Hepatocyte (in vitro differentiated cells): ENCODE results near the gene KCNJ9. TPM values are rescaled to one million over a fixed set of nuclear protein-coding genes. Genes with fewer than 3 reads are reported as not detected.

Experiments
- DNase-seq: peaks from one replicate; pipeline ENCODE4 v3.0.0-alpha.2; 2016; ENCODE audit warnings: low spot score
- H2AFZ ChIP-seq: fragments of 200-600 bp; sonication (generic); 2 replicates; pipeline ENCODE4 v1.6.0; 2016; ENCODE audit warnings: antibody characterized with exemption, mild to moderate bottlenecking
- H3K27ac ChIP-seq: fragments of 200-600 bp; sonication (generic); 2 replicates; pipeline ENCODE4 v1.5.1; 2016; ENCODE audit warnings: mild to moderate bottlenecking
- H3K27me3 ChIP-seq: fragments of 200-600 bp; sonication (generic); 2 replicates; pipeline ENCODE4 v1.6.1; 2016
- H3K36me3 ChIP-seq: fragments of 200-600 bp; sonication (generic); replicated peaks from 2 replicates; pipeline ENCODE4 v1.5.1; 2016; ENCODE audit warnings: low read depth; ENCODE audit not compliant: insufficient read depth
- H3K4me1 ChIP-seq: fragments of 200-600 bp; sonication (generic); 2 replicates; pipeline ENCODE4 v1.5.1; 2016; ENCODE audit warnings: mild to moderate bottlenecking, moderate library complexity; ENCODE audit not compliant: insufficient read depth
- H3K4me2 ChIP-seq: fragments of 200-600 bp; sonication (generic); 2 replicates; pipeline ENCODE4 v1.6.0; 2016
- H3K4me3 ChIP-seq: fragments of 200-600 bp; sonication (generic); 2 replicates; pipeline ENCODE4 v1.5.1; 2016; ENCODE audit warnings: mild to moderate bottlenecking
- H3K79me2 ChIP-seq: fragments of 200-600 bp; sonication (generic); 2 replicates; pipeline ENCODE4 v1.6.0; 2017; ENCODE audit warnings: mild to moderate bottlenecking
- H3K9me2 ChIP-seq: fragments of 200-600 bp; sonication (generic); replicated peaks from 2 replicates; pipeline ENCODE4 v1.6.0; 2017; ENCODE audit warnings: mild to moderate bottlenecking; ENCODE audit not compliant: insufficient read depth
- H3K9me3 ChIP-seq: fragments of 200-600 bp; sonication (generic); 2 replicates; pipeline ENCODE4 v1.5.1; 2016; ENCODE audit warnings: low read depth, mild to moderate bottlenecking
- H4K20me1 ChIP-seq: fragments of 200-600 bp; sonication (generic); 2 replicates; pipeline ENCODE4 v1.6.0; 2016; ENCODE audit warnings: mild to moderate bottlenecking; ENCODE audit not compliant: insufficient read depth, poor library complexity, severe bottlenecking
- EZH2 ChIP-seq: fragments of 200-600 bp; sonication (generic); IDR thresholded peaks from 2 replicates; pipeline ENCODE4 v1.6.1; 2016; ENCODE audit warnings: antibody characterized with exemption, mild to moderate bottlenecking, borderline replicate concordance
- EZH2phosphoT487 ChIP-seq: fragments of 200-600 bp; sonication (generic); IDR thresholded peaks from one replicate; pipeline ENCODE4 v1.6.1; 2018; ENCODE audit warnings: antibody characterized with exemption, mild to moderate bottlenecking, low read depth, moderate library complexity; ENCODE audit not compliant: unreplicated experiment, severe bottlenecking
- WGBS: methylation state at CpG from one replicate; pipeline ENCODE4 v1.1.6; 2016; ENCODE audit warnings: low lambda C conversion rate; ENCODE audit errors: missing lambda C conversion rate; 5-methylcytosine and 5-hydroxymethylcytosine counted together
- polyA plus RNA-seq: library from polyadenylated mRNA; unstranded; fragments of >200 nt; fragmentation: Nextera tagmentation; extraction: Ambion mirVana; gene quantifications from 2 replicates; pipeline ENCODE4 v1.2.1, GENCODE V29; 2016
- total RNA-seq: library from RNA; depleted of rRNA; stranded (reverse); fragments of >200 nt; gene quantifications from 2 replicates; pipeline ENCODE4 v1.2.3, GENCODE V29; 2014
- TF ChIP-seq, protein P1 (sequence below): fragments of 200-600 bp; sonication (generic); IDR thresholded peaks from 2 replicates; pipeline ENCODE4 v1.5.1; 2016; ENCODE audit warnings: antibody characterized with exemption, mild to moderate bottlenecking; ENCODE audit not compliant: poor library complexity

The KCNJ9 gene
- total and polyA plus RNA-seq, 2 experiments from 2014 or later = not detected

DNA sequence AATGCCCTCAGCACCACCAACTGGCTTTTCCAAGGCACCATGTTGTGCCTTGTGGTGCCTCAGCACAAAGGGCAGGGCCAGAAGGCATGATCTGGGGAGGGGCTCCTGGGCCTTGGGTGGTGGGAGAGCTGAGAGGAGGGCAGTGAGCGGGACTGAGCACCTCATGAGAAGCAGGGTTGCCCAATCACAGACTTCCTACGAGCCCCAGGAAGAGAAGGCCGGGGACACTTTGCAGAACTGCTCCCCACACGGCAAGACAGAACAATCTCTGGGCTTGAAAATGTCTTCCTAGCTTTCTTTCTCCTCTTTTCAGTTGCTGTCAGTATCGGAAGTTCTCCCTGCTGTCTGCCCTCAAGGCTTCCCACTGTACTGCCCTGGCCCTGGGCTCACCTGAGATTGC lies 18.2 kb upstream of the KCNJ9 start:
- Histone ChIP-seq H3K9me2 (no peaks in the 10 kb centered on the region), H3K27me3 (peaks cover 5% of the 10 kb centered on the region), H3K9me3 (no peaks in the 10 kb centered on the region), H3K4me3 (no peak overlapping the region), H3K4me1 (no peaks in the 10 kb centered on the region), H4K20me1 (no peaks in the 10 kb centered on the region), H3K4me2 (no peak overlapping the region), H2AFZ (no peak overlapping the region), H3K36me3 (no peaks in the 10 kb centered on the region), H3K79me2 (no peaks in the 10 kb centered on the region), H3K27ac (no peak overlapping the region)
- TF ChIP-seq EZH2phosphoT487 (no peak), EZH2 (no peak)
- TF ChIP-seq, protein P1, sequence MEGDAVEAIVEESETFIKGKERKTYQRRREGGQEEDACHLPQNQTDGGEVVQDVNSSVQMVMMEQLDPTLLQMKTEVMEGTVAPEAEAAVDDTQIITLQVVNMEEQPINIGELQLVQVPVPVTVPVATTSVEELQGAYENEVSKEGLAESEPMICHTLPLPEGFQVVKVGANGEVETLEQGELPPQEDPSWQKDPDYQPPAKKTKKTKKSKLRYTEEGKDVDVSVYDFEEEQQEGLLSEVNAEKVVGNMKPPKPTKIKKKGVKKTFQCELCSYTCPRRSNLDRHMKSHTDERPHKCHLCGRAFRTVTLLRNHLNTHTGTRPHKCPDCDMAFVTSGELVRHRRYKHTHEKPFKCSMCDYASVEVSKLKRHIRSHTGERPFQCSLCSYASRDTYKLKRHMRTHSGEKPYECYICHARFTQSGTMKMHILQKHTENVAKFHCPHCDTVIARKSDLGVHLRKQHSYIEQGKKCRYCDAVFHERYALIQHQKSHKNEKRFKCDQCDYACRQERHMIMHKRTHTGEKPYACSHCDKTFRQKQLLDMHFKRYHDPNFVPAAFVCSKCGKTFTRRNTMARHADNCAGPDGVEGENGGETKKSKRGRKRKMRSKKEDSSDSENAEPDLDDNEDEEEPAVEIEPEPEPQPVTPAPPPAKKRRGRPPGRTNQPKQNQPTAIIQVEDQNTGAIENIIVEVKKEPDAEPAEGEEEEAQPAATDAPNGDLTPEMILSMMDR = no peak
- WGBS = 89% methylated on average over 5 of the region's 5 CpGs
- DNase-seq = no peak

DNA sequence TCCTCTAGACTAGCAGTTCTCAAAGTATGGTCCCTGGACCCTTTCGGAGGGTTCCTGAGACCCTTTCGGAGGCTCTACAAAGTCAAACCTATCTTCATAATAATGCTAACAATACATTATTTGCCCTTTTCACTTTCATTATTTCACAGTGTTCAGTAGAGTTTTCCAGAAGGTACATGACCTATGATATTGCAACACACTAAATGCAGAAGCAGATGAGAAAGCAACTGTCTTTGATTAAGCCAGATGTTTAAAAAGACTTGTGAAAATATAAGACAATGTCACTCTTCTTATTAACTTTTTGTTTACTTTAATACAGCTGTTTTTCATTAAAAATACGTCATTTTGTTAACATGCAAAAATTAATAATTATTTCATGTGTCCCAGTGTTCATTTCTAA lies 17.2 kb upstream of the KCNJ9 start:
- no peak overlapping the region for H3K27ac ChIP-seq
- TF ChIP-seq, protein P1 = no peak
- no peak overlapping the region for H3K4me2 ChIP-seq
- no peaks in the 10 kb centered on the region for H4K20me1 ChIP-seq
- H2AFZ ChIP-seq = no peak overlapping the region
- no peaks in the 10 kb centered on the region for H3K4me1 ChIP-seq
- H3K9me2 ChIP-seq = no peaks in the 10 kb centered on the region
- H3K9me3 ChIP-seq = no peaks in the 10 kb centered on the region
- no peaks in the 10 kb centered on the region for H3K79me2 ChIP-seq
- no peak overlapping the region for H3K4me3 ChIP-seq
- no peaks in the 10 kb centered on the region for H3K36me3 ChIP-seq
- WGBS = 88% methylated on average over 3 of the region's 3 CpGs
- H3K27me3 ChIP-seq = peaks cover 7% of the 10 kb centered on the region
- no peak for DNase-seq

DNA sequence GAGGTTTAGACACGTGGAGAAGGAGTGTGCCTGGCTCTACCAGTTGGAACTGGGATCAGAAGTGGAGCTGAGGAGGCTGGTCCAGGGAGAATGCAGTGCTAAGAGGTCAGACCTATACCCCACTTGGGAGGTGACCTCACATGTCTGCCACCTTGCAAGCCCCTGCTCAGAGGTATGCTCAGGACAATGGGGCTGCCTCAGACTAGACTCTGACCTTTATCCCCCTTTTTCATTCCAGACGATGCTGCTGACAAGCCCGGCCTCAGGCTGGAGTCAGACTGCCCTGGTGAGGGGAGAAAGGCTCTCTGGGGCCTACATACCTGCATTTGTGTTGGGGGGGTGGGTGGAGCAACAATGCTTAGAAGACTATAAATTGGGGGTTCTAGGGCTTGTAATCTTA lies 16.6 kb upstream of the KCNJ9 start:
- Histone ChIP-seq H4K20me1 (no peaks in the 10 kb centered on the region), H3K27me3 (peaks cover 13% of the 10 kb centered on the region), H3K4me1 (no peaks in the 10 kb centered on the region), H3K36me3 (no peaks in the 10 kb centered on the region), H3K4me2 (no peak overlapping the region), H3K9me3 (no peaks in the 10 kb centered on the region), H2AFZ (no peak overlapping the region), H3K79me2 (no peaks in the 10 kb centered on the region), H3K27ac (no peak overlapping the region), H3K9me2 (no peaks in the 10 kb centered on the region), H3K4me3 (no peak overlapping the region)
- WGBS = 32% methylated on average over 3 of the region's 3 CpGs
- TF ChIP-seq EZH2 = no peak
- TF ChIP-seq EZH2phosphoT487 = no peak
- TF ChIP-seq, protein P1 = no peak
- no peak for DNase-seq
